GM19240 (cell line): ENCODE data around the gene COL18A1.
"Not testable (repeated sequence)": the region's sequence is repeated elsewhere in the genome, so short reads cannot be mapped to it uniquely, and the experiment has no call there.

Experiments used
- DNase-seq: peaks from one replicate; pipeline ENCODE4 v3.0.0; 2011; ENCODE audit warnings: low spot score; ENCODE audit not compliant: insufficient read length

Gene COL18A1

GRCh38 chr21:45404730-45405270, at the start of gene COL18A1:
Gene COL18A1 (plus strand): TSS chr21:45405165. CDS start chr21:45405231, 66 bp downstream.
- no peak for DNase-seq

DNA sequence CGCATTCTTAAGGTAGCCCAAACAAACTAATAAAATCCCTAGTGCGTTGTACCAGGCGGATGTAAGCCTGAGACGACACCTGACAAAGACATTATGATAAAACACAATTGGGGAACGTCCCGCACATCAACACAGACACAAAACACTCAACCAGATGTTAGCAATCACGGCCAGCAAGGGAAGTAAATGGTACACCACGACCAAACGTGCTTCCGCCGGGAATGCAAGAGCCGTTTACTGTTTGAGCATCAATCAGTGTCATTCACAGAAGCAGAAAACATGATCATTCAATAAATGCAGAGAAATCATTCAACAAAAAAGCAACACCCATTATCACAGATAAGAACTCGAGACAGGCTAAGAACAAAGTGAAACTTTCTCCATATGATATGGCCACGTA, 49.4 kb upstream of the COL18A1 start:
- DNase-seq = no peak

DNA sequence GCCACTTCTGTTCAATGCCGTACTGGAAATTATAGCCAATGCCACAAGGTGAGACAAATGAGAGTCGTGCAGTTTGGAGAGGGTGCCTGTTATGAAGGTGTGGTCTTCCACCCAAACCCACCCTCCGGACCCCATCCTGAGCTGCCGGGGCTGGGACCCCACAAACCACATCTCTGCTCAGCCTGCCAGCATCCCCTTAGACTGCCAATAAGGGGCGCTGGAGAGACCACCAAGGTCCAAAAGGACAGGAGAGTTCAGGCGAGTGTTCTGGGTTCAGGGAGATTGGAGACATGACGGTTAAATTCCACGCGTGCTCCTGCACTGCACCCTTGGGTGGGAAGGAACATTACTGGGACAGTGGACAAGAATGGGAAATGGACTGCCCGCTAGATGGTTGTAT, 48.7 kb upstream of the COL18A1 start:
- no peak for DNase-seq

- no peak for DNase-seq
These were observed 48.1 kb upstream of the COL18A1 start for GRCh38 chr21:45356653-45357435.

- no peak for DNase-seq
These were observed 47.3 kb upstream of the COL18A1 start for GRCh38 chr21:45357436-45358260.

DNA sequence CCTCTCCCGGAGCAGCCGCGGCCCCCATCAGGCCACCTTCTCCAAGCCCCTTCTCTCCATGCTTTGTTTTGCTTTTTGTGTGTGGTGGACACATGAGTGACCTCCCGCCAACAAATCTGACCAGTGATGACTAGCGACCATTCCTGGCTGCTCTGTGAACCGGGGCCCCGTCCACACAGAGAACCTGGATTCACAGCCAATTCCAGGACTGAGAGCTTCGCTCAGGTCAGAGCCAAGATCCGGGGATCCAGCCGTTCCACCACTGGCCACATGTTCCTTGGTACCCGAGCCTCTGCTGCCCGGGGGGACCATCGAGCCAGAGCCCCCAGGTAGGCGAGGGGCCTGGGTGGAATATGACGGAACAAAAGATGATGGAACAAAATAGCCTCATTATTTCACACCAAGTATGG, 46.7 kb upstream of the COL18A1 start:
- DNase-seq = no peak

DNA sequence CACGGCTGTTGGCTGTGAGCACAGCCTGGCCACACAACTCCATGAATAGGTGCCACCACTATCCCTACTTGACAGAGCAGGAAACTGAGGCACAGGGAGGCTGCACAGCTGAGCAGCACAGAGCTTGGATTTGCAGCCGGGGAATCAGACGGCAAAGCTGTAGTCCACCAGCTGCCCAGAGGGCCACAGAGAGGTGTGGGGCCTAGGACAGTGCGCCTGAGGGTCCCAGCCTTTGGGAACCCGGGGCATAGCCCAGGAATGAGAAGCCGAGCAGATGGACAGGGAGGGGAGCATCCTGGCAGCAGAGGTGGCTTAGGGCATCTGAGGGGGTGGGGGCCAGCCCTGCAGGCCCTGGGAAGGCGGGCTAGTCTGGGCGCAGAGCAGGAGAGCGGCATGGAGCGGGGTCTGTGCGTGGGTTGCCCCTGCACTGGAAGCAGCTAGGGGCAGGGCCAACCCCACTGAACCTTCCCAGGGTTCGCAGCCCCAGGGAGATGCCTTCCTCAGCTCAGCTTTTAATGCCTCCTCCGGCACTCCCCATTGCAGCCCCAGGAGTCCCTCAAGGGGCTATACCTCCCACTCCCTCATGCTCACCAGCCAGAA, 46.2 kb upstream of the COL18A1 start:
- DNase-seq = no peak

DNA sequence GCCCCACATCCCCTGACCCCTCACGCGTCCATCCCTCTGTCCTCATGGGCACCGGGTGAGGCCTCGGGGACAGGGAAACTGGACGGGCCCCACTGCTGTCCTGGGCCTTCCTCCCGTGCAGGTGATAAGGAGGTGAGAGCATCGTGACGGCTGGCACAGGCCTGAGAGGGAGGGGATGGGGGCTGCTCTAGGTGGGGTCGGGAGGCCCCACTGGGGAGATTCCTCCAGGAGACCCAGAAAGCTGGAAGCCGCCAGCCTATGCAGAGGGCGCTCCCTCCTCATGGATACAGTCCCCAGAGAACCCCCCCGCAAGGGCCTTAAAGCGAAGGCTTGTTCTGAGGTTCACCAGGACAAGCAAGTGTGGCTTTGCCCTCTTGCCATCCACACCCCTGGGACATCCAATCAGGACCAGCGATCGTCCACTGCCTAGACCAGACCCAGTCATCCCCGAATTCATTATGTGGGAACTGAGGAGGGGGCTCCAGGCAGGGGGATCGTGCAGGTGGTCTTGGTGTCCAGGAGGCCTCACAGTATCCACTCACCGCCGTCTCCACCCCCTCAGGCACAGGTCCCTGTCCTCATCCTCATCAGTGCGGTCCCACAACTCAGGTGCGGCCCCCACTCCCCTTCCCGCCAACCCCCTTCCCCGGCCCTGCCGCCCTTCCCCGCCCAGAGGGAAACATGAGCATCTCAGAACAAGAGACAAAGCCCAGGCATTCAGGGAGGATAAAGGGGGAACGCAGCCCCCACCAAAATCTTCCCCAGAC, 45.3 kb upstream of the COL18A1 start:
- DNase-seq = no peak

GRCh38 chr21:45361033-45361997, 43.6 kb upstream of the COL18A1 start:
- no peak for DNase-seq

DNA sequence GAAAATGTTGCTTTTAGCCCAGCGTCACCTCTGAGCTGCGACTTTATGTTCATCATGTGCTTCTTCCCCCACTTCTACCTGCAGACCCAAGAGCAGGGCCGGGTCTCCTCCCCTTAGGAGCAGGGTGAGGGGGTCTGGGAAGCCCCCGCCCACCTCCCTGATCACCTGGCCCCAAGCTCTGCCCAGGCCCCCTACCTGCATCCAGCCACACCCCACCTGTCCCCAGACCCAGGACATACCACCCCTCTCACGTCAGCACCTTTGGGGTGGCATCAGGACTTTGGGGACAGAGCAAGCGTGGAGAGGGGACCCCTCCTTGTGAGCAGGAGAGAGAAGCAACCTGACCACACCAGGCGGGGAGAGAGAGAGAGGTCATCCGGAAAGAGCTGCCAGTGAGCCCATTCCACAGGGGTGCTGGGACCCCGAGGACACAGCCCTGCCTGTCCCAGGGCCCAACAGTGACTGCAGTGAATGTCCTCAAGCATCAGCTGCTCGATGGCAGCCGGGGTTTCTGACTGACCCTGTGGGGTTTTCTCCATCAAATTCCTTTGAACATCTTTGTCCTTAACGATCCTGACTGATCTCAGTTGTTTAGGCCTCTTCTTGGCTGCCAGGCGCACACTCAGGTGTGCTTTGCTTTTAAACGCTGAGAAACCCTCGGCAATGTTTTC, 42.8 kb upstream of the COL18A1 start:
- DNase-seq = no peak

DNA sequence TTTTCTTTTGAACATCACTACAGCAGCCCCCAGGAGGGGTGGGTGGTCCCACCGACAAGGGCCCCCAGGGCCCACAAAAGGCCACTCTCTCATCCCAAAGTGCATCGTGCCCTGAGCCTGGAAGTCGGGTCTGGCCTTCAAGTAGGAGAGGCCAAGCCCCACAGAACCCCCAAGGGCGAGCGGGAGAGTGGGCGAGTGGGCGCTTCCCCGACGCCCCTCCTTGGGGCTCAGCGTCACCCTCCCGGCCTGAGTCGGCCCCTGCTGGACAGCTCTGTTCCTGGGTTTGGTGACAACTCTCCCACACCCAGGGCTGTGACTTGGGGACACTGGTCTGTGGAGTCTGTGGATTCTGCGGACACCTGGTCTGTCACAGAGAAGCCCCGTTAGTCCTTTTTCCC, 42.2 kb upstream of the COL18A1 start:
- no peak for DNase-seq

DNA sequence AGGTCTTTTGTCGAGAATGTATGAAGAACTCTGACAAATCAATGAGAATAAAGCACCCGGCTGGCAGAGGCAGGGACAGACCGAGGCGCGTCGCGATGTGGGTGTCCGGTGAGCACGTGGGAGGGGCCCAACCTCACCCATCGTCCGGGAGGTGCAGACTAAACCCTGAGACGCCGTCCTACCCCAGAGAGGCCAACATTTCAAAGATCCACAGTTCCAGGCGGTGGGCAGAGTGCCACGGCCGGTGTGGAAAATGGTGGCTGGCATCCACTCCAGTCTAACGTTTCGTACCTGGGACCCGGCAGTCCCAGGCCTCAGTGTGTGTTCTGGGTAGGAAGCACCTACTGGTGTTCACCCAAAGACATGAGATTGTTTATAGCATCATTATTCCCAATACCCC, 41.7 kb upstream of the COL18A1 start:
- not testable (repeated sequence) for DNase-seq

GRCh38 chr21:45363921-45364467, 41.0 kb upstream of the COL18A1 start:
- no peak for DNase-seq

GRCh38 chr21:45364468-45365185, 40.3 kb upstream of the COL18A1 start:
- no peak for DNase-seq

GRCh38 chr21:45365186-45365607, 39.8 kb upstream of the COL18A1 start:
- DNase-seq = no peak

DNA sequence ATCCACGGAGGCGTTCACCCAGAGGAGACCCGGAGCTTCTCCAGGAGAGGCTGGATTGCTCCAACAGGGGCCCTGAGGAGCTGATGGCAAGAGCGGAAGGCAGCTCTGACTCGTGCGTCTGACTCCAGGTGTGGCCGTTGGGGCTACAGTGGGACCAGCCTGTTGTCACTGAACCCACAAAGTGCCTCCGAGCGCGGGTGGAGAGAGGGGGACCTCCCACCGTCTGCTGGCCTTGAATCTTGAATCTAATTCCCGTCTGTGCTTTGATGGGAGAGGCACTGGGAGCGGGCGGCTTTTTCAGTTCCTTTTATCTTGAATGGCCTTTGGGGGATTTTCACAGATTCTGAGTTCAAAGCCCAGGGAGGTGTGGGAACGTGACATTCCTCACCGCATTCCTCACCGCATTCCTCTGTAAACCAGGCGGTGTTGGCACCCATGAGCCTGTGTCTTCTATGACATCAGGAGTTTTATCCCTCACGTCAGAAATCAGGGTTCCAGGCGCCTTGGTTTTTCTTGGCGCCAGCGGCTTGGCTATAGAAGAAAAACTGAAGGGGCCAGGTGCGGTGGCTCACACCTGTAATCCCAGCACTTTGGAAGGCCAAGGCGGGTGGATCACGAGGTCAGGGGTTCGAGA, 39.2 kb upstream of the COL18A1 start:
- no peak for DNase-seq

- no peak for DNase-seq
These were observed 38.5 kb upstream of the COL18A1 start for GRCh38 chr21:45366476-45366875.

GRCh38 chr21:45366931-45367401, 38.0 kb upstream of the COL18A1 start:
- DNase-seq = no peak
